GM23338 (cell line): ENCODE data around the gene BCL2L12. TPM values are rescaled to one million over a fixed set of nuclear protein-coding genes. Genes with fewer than 3 reads are reported as not detected.
A peak's percentile ranks its signal among the peaks of the same experiment; 100 is the strongest.

Source experiments
- ATAC-seq: fragments of 200-7000 bp; cut with Tn5 transposase; 3 replicates; pipeline ENCODE4 v1.9.1; 2020
- DNase-seq: peaks from one replicate; pipeline ENCODE4 v3.0.0-alpha.2; 2015; ENCODE audit warnings: low spot score
- H2AFZ ChIP-seq: fragments of 200-600 bp; sonication (generic); 2 replicates; pipeline ENCODE4 v1.8.0; 2016; ENCODE audit warnings: antibody characterized with exemption, mild to moderate bottlenecking, moderate library complexity
- H3F3A ChIP-seq: fragments of 200-600 bp; sonication (generic); replicated peaks from 2 replicates; pipeline ENCODE4 v1.8.0; 2017; ENCODE audit warnings: antibody characterized with exemption, mixed run types, low read depth
- H3K27ac ChIP-seq: fragments of 200-600 bp; sonication (generic); 2 replicates; pipeline ENCODE4 v1.6.1; 2016; ENCODE audit warnings: low read depth
- H3K27me3 ChIP-seq: fragments of 200-600 bp; sonication (generic); 2 replicates; pipeline ENCODE4 v1.8.0; 2016; ENCODE audit warnings: mild to moderate bottlenecking, mixed run types, moderate library complexity; ENCODE audit not compliant: insufficient read depth
- H3K36me3 ChIP-seq: fragments of 200-600 bp; sonication (generic); 2 replicates; pipeline ENCODE4 v1.8.0; 2016; ENCODE audit warnings: mild to moderate bottlenecking; ENCODE audit not compliant: insufficient read depth
- H3K4me1 ChIP-seq: fragments of 200-600 bp; sonication (generic); 2 replicates; pipeline ENCODE4 v1.8.0; 2016; ENCODE audit warnings: mild to moderate bottlenecking, moderate library complexity; ENCODE audit not compliant: insufficient read depth
- H3K4me2 ChIP-seq: fragments of 200-600 bp; sonication (generic); 2 replicates; pipeline ENCODE4 v1.7.1; 2017; ENCODE audit warnings: mixed run types
- H3K4me3 ChIP-seq: fragments of 200-600 bp; sonication (generic); 2 replicates; pipeline ENCODE4 v1.6.1; 2016; ENCODE audit warnings: mixed run types
- H3K79me2 ChIP-seq: fragments of 200-600 bp; sonication (generic); replicated peaks from 2 replicates; pipeline ENCODE4 v1.8.0; 2017; ENCODE audit warnings: mild to moderate bottlenecking; ENCODE audit not compliant: insufficient read depth
- H3K9me2 ChIP-seq: fragments of 200-600 bp; sonication (generic); 2 replicates; pipeline ENCODE4 v1.8.0; 2017; ENCODE audit not compliant: insufficient read depth
- H4K20me1 ChIP-seq: fragments of 200-600 bp; sonication (generic); replicated peaks from 2 replicates; pipeline ENCODE4 v1.8.0; 2017; ENCODE audit warnings: mild to moderate bottlenecking; ENCODE audit not compliant: insufficient read depth
- H3K27ac Mint-ChIP-seq: 2 replicates; pipeline ENCODE4 v1.8.0; 2020; ENCODE audit warnings: inconsistent platforms, mild to moderate bottlenecking, moderate library complexity, mixed read lengths
- H3K27me3 Mint-ChIP-seq: 3 replicates; pipeline ENCODE4 v1.8.0; 2022; ENCODE audit warnings: low read depth, mild to moderate bottlenecking, moderate library complexity, mixed read lengths, inconsistent platforms; ENCODE audit not compliant: insufficient read depth, poor library complexity
- H3K36me3 Mint-ChIP-seq: 3 replicates; pipeline ENCODE4 v1.8.0; 2021; ENCODE audit warnings: low read depth, mild to moderate bottlenecking, inconsistent platforms, moderate library complexity, mixed read lengths
- H3K4me1 Mint-ChIP-seq: 3 replicates; pipeline ENCODE4 v1.8.0; 2020; ENCODE audit warnings: mild to moderate bottlenecking, inconsistent platforms, mixed read lengths
- H3K4me3 Mint-ChIP-seq: 3 replicates; pipeline ENCODE4 v1.8.0; 2021; ENCODE audit warnings: moderate library complexity, mild to moderate bottlenecking, inconsistent platforms, mixed read lengths
- H3K9me3 Mint-ChIP-seq: 3 replicates; pipeline ENCODE4 v1.8.0; 2020; ENCODE audit warnings: moderate library complexity, mild to moderate bottlenecking, inconsistent platforms, mixed read lengths
- CREB1 ChIP-seq: fragments of 250-450 bp; sonication (Bioruptor Pico); IDR thresholded peaks from 2 replicates; pipeline ENCODE4 v1.5.0; 2020; ENCODE audit warnings: low read depth, mild to moderate bottlenecking, moderate library complexity
- ETS1 ChIP-seq: IDR thresholded peaks from 2 replicates; pipeline ENCODE4 v1.6.1; 2016; ENCODE audit warnings: antibody characterized with exemption
- EZH2 ChIP-seq: fragments of 200-600 bp; sonication (generic); IDR thresholded peaks from one replicate; pipeline ENCODE4 v1.8.0; 2017; ENCODE audit warnings: antibody characterized with exemption, mild to moderate bottlenecking, low read depth; ENCODE audit not compliant: unreplicated experiment
- POLR2AphosphoS5 ChIP-seq: IDR thresholded peaks from 2 replicates; pipeline ENCODE4 v1.6.1; 2016; ENCODE audit warnings: antibody characterized with exemption, low read depth
- ZNF114 ChIP-seq: fragments of 250-450 bp; sonication (Bioruptor Pico); IDR thresholded peaks from 2 replicates; pipeline ENCODE4 v1.5.0; 2020; ENCODE audit warnings: mild to moderate bottlenecking, moderate library complexity
- ZNF331 ChIP-seq: fragments of 250-450 bp; sonication (Bioruptor Pico); IDR thresholded peaks from 2 replicates; pipeline ENCODE4 v1.5.0; 2020; ENCODE audit warnings: low read depth, mild to moderate bottlenecking, moderate library complexity
- ZNF462 ChIP-seq: fragments of 250-450 bp; sonication (Bioruptor Pico); IDR thresholded peaks from 2 replicates; pipeline ENCODE4 v1.5.0; 2020; ENCODE audit warnings: mild to moderate bottlenecking, moderate library complexity
- polyA plus RNA-seq: library from polyadenylated mRNA; unstranded; fragments of >200 nt; fragmentation: Nextera tagmentation; extraction: Ambion mirVana; gene quantifications from 2 replicates; pipeline ENCODE4 v1.2.1, GENCODE V29; 2016
- total RNA-seq: library from RNA; depleted of rRNA; stranded (reverse); fragments of >200 nt; shearing (Covaris generic); gene quantifications from 2 replicates; pipeline ENCODE4 v1.2.3, GENCODE V29; 2014
- TF ChIP-seq, protein P1 (sequence below): IDR thresholded peaks from one replicate; pipeline ENCODE4 v1.6.1; 2018; ENCODE audit warnings: antibody characterized with exemption; ENCODE audit not compliant: unreplicated experiment

Gene BCL2L12
- total and polyA plus RNA-seq, 2 experiments from 2014 or later: 61.3 to 102 TPM

GRCh38 chr19:49663224-49663623 is 2.5 kb upstream of the BCL2L12 start:
- peaks cover 36% of the 10 kb centered on the region for H3K79me2 ChIP-seq
- no peak for DNase-seq
- Mint-ChIP-seq H3K4me1 (peaks cover 17% of the 10 kb centered on the region), H3K9me3 (peaks cover 16% of the 10 kb centered on the region), H3K27me3 (peaks cover 29% of the 10 kb centered on the region), H3K27ac (no peak overlapping the region), H3K36me3 (peaks cover 58% of the 10 kb centered on the region), H3K4me3 (peak overlapping the region; percentile 55)
- H3K4me2 ChIP-seq: peak overlapping the region; percentile 99; the same call in 1 of the 2 replicates
- no peak overlapping the region for H2AFZ ChIP-seq
- no peak overlapping the region; the same call in 1 of the 2 replicates for H3K4me3 ChIP-seq
- no peak for ATAC-seq
- H3K27me3 ChIP-seq: no peaks in the 10 kb centered on the region
- no peak for TF ChIP-seq ZNF114 (CRISPR knock-in tag)
- no peak for TF ChIP-seq ZNF331
- TF ChIP-seq CREB1: no peak
- TF ChIP-seq, protein P1, sequence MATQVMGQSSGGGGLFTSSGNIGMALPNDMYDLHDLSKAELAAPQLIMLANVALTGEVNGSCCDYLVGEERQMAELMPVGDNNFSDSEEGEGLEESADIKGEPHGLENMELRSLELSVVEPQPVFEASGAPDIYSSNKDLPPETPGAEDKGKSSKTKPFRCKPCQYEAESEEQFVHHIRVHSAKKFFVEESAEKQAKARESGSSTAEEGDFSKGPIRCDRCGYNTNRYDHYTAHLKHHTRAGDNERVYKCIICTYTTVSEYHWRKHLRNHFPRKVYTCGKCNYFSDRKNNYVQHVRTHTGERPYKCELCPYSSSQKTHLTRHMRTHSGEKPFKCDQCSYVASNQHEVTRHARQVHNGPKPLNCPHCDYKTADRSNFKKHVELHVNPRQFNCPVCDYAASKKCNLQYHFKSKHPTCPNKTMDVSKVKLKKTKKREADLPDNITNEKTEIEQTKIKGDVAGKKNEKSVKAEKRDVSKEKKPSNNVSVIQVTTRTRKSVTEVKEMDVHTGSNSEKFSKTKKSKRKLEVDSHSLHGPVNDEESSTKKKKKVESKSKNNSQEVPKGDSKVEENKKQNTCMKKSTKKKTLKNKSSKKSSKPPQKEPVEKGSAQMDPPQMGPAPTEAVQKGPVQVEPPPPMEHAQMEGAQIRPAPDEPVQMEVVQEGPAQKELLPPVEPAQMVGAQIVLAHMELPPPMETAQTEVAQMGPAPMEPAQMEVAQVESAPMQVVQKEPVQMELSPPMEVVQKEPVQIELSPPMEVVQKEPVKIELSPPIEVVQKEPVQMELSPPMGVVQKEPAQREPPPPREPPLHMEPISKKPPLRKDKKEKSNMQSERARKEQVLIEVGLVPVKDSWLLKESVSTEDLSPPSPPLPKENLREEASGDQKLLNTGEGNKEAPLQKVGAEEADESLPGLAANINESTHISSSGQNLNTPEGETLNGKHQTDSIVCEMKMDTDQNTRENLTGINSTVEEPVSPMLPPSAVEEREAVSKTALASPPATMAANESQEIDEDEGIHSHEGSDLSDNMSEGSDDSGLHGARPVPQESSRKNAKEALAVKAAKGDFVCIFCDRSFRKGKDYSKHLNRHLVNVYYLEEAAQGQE: no peak
- H3K27ac ChIP-seq: 0 out of 2 replicates have a peak overlapping the region, but pooled peaks have one; percentile 88
- no peaks in the 10 kb centered on the region for H3K9me2 ChIP-seq
- peaks cover 22% of the 10 kb centered on the region for H4K20me1 ChIP-seq
- H3K36me3 ChIP-seq: peaks cover 16% of the 10 kb centered on the region
- peaks cover 29% of the 10 kb centered on the region for H3F3A ChIP-seq
- H3K4me1 ChIP-seq: peaks cover 9% of the 10 kb centered on the region

GRCh38 chr19:49664171-49665035 is 1.3 kb upstream of the BCL2L12 start:
- H3K36me3 Mint-ChIP-seq: peaks cover 54% of the 10 kb centered on the region

More at GRCh38 chr19:49664171-49665035, 1.3 kb upstream of the BCL2L12 start:
- peaks cover 9% of the 10 kb centered on the region for H3K4me1 ChIP-seq
- H3K27me3 ChIP-seq: no peaks in the 10 kb centered on the region
- peak overlapping the region; percentile 70 for H3K4me3 ChIP-seq
- Mint-ChIP-seq H3K27me3 (peaks cover 26% of the 10 kb centered on the region), H3K4me3 (peak overlapping the region; percentile 98), H3K27ac (peak overlapping the region; percentile 98), H3K9me3 (peaks cover 13% of the 10 kb centered on the region), H3K4me1 (peaks cover 17% of the 10 kb centered on the region)
- TF ChIP-seq ETS1: peak; percentile 66
- TF ChIP-seq CREB1: 0 out of 2 replicates have a peak, but pooled peaks have one; percentile 34
- peak; percentile 87 for TF ChIP-seq POLR2AphosphoS5
- no peak for TF ChIP-seq EZH2
- no peak for TF ChIP-seq ZNF462 (CRISPR knock-in tag)
- ATAC-seq (peak; percentile 66), DNase-seq (peak; percentile 98)
- no peaks in the 10 kb centered on the region for H3K9me2 ChIP-seq
- H4K20me1 ChIP-seq: peaks cover 25% of the 10 kb centered on the region
- H3K27ac ChIP-seq: peak overlapping the region; percentile 96
- H3F3A ChIP-seq: peaks cover 26% of the 10 kb centered on the region
- H3K4me2 ChIP-seq: peak overlapping the region; percentile 99
- no peak overlapping the region for H2AFZ ChIP-seq
- H3K36me3 ChIP-seq: peaks cover 24% of the 10 kb centered on the region
- peaks cover 36% of the 10 kb centered on the region for H3K79me2 ChIP-seq
